DMS 273 (cell line): Measurements from ENCODE around the gene AIG1.
A peak's percentile ranks its signal among the peaks of the same experiment; 100 is the strongest.
"Not testable (repeated sequence)": the region's sequence is repeated elsewhere in the genome, so short reads cannot be mapped to it uniquely, and the experiment has no call there.

Source experiments
- DNase-seq: peaks from one replicate; lab custom pipeline; 2025; ENCODE audit not compliant: unreplicated experiment; lab: John Stamatoyannopoulos, UW

AIG1 gene

GRCh38 chr6:143160439-143161220, 99.9 kb downstream of the AIG1 start:
- peak; percentile 60 for DNase-seq

GRCh38 chr6:143163621-143164020, 102.9 kb downstream of the AIG1 start:
- DNase-seq: no peak

DNA sequence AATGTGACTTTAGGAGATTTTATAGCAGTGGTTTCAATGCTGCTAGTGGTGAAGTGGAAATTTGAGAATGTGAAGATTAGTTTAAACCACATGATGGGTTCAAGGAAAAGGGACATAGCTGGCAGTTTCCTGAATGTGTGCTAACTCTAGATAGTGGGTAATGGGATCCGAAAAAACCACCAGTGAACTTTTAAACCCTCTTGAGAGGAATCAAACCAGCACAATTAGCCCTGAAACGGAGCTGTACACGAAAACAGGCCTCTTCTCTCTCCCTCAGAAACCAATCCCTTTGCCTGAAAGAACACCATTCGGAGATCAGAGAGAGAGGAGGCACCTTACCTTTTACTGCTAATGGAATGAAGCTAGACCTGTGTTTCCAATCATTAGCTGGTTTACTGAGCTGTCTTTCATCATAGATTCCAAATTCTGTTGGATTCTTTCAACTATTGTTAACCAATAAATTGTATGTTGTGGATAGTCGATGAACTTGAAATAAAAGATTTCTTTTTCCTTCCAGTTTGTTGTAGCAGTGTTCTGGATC, 103.9 kb downstream of the AIG1 start:
- no peak for DNase-seq

DNA sequence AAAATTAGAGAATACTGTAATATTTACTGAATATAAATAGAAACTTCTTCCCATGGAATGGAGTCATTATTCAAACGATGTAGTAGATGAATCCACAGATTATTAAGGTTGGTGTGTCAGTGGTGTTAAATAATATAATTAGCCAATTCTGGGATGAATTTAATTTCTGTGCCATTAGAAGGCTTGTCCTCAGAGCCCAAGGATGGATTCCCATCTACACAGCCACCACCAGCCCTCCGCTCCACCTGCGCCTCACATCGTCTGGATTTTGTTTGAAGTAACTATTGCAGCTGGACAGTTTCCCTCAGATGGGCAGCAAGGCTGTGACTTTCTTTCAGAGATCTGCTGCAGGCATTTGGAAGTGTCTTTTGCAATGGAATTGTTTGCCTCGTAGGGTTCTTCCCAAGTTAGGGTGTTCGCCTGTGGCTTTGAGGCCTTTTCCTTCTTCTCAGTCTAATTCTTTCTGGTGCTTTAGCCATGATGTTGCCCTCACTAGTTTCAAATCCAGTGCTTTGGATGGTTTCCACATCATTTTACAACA, 104.7 kb downstream of the AIG1 start:
- DNase-seq: no peak

DNA sequence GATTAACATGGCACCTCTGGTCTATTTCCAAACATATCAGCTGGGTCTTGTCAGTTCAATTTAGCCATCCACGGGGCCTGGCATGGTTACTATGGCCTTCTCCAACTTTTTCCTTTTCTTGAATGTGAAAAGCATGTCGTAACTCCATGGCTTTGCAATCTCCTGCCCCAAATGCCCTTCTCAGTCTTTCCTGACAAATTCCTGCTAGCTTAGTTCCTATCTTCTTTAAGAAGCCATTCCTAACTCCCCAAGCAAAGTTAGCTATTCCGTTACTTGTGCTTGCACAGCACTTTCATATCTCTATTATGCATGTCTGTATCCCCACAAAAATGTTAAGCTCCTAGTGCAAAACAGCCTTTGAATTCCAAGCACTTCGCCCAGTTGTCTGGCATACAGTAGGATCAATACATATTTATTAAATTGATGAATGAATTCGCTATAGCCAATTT, 105.6 kb downstream of the AIG1 start:
- DNase-seq: no peak

GRCh38 chr6:143167224-143167623, 106.5 kb downstream of the AIG1 start:
- no peak for DNase-seq

GRCh38 chr6:143168396-143168816, 107.7 kb downstream of the AIG1 start:
- not testable (repeated sequence) for DNase-seq

DNA sequence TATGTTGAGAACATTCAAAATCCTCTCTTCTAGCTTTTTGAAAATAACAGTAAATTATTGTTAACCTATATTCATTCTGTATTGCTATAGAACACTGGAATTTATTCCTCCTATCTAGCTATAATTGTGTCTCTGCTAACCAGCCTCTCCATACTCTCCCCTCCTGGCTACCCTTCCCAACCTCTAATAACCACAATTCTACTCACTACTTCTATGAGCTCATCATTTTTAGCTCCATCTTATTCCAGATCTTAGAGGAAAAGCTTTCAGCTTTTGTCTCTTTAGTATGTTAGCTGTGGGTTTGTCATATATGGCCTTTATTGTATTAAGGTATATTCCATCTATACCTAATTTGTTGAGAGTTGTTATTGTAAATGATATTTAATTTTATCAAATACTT, 108.8 kb downstream of the AIG1 start:
- DNase-seq: no peak

DNA sequence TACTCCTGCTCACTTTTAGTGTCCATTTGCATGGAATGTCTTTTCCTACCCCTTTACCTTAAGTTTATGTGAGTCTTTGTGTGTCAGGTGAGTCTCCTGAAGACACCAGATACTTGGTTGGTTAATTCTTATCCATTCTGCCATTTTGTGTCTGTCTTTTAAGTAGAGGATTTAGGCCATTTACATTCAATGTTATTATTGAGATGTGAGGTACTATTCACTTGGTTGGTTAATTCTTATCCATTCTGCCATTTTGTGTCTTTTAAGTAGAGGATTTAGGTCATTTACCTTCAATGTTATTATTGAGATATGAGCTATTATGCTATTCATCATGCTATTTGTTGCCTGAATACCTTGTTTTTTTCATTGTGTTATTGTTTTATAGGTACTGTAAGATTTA, 113.8 kb downstream of the AIG1 start:
- DNase-seq: no peak

DNA sequence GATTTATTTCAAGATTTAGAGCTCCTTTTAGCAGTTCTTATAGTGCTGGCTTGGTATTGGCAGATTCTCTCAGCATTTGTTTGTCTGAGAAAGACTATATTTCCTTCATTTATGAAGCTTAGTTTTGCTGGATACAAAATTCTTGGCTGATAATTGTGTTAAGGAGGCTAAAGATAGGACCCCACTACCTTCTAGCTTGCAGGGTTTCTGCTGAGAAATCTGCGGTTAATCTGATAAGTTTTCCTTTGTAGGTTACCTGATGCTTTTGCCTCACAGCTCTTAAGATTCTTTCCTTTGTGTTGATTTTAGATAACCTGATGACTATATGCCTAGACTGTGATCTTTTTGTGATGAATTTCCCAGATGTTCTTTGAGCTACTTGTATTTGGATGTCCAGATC, 114.3 kb downstream of the AIG1 start:
- DNase-seq: no peak

DNA sequence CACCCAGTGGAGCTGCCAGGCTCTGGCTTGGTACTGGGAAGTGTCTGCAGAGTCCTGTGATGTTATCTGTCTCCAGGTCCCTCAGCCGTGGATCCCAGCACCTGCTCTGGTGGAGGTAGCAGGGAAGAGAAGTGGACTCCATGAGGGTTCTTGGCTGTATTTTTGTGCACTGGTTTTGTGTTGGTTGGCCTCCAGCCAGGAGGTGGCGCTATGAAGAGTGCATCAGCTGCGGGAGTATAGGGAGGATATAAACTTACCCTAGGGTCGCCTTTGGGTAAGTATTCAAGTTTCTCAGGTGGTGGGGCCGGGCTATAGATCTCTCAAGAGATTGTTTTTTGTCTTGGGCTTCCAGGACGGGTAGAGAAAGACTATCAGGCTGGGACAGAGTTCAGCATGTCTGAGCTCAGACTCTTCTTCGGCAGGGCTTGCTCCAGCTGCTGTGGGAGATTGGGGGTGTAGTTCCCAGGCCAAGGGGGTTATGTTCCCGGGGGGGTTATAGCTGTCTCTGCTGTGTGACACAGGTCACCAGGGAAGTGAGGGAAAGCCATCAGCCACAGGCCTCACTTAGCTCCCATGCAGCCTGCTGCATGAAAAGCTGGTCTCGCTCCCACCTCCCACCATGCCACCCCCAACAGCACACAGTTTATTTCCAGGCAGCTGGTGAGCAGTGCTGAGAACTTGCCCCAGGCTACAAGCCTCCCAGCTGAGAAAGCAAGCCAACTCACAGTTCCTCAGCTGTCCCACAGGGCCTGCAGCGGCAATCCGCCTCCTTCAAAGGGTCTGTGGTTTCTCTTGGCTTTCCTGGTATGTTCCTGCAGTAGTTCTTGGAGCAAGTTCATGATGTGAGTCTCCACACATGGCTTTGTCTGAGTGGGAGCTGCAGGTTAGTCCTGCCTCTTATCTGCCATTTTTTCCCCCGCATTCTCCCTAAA, 115.7 kb downstream of the AIG1 start:
- DNase-seq: no peak

GRCh38 chr6:143177706-143178105, 117.0 kb downstream of the AIG1 start:
- DNase-seq: no peak

DNA sequence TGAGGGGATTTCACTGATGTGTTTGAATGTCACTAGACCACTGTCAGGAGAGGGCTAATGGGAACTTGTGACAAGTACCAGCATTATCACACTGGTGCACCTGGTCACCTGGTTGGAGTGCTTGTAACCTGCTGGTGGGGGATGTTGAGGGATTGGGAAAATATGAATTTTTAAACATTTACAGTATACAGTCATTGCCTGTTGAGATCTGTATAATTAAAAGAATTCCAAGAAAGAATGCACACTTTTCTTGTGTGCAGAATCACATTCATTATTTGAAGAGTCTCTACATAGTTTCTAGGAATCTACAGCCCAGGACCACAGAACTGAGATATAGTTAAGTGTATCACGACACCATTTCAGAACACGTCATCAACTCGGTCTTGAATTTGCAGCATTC, 118.4 kb downstream of the AIG1 start:
- DNase-seq: no peak

DNA sequence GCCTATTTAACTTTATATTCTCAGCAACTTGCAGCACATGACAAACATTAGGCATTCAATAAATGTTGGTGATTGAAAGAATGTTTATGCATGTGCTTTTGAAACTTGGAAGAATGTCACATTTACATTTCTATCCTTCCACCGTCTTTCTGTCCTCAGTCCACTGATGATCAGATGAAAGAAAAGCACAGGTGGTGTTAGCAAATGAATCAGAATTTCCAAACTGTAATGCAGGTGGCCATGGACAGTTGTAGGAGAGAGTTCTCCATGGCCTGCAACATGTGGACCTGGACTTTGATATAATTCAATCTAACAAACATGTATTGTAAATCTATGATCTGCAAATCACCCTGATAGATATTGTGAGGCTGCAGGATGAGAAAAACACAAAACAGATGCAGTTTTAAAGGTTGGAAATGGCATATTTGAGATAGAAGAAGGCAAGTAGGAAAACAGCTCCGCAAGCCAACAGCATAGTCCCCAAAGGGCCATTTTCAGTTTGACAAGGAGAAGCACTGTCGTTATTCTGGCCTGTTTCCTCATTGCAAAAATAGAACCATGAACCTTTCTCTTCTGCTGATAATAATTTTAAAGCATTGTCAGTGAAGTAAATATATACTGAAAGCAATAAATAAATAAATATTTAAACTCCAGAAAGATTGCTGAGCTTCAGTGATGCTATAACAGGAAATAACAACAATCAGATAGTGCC, 119.4 kb downstream of the AIG1 start:
- DNase-seq: no peak

- DNase-seq: no peak
Observed at GRCh38 chr6:143180826-143181225, 120.1 kb downstream of the AIG1 start.

- no peak for DNase-seq
Observed at GRCh38 chr6:143183666-143184065, 123.0 kb downstream of the AIG1 start.

DNA sequence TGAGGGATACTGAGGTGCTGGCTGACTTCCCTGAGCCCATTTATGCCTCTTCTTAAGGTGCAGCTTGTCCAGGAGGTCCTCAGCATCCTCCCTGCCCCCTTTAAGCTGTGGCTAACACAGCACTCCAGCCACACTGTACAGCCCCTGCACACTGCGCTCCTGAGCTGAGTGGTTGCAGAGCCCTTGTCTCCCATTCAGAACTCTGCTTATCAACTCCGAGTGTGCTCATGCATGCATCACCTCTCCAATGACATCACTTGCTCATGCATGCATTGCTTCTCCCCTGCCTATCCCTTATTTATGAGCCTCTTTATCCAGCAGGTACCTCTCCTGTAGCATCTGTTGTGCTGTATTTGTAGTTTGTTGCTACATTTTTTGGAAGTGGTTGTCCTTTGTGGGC, 124.6 kb downstream of the AIG1 start:
- no peak for DNase-seq

DNA sequence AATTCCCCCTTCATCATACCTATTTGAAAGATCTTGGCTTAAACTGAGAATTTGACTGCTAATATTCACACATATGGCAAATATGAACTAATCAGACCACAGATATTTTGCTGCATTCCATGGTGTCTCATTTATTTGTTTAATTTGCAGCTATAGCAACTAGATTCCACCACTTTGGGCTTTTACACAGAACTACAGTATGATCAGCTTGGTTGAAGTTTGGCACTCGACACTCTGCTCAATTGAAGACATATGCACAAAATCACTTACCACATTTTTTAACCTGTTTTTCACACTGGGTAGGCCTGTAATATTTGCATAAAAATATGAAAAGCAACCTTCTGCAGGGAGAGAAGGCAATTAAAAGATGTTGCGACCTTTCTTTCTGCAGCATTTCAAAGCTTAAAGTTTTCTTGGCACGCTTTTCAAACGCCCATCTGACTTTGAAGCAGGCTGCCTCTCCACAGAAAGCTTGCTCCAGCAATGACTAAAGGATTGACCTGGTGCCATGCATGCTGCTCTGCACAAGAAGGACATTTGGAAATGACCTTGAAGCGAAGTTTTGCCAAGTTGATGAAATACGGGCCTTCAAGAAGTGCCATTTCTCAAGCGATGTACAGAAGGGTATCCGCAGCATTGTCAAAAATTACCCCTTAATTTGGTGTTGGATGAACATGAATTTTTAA, 126.7 kb downstream of the AIG1 start:
- DNase-seq: no peak

DNA sequence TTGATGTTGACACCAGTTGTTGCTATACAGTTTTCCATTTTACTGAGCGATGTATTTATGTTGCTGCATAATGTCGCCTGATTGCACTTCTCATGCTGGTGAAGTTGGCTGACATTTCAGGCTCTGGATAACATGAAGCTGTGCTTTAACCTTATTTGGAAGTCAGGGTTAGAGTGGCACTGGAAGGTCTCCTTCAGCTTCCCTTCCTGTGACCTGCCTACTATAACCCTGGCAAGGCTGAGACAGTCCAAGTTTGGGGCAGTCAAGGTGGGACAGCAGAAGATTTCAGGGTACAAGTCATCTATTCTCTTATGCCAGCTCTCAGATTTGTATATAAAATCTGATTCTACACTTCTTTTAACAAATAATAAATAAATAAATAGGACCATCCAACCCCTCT, 127.6 kb downstream of the AIG1 start:
- no peak for DNase-seq

DNA sequence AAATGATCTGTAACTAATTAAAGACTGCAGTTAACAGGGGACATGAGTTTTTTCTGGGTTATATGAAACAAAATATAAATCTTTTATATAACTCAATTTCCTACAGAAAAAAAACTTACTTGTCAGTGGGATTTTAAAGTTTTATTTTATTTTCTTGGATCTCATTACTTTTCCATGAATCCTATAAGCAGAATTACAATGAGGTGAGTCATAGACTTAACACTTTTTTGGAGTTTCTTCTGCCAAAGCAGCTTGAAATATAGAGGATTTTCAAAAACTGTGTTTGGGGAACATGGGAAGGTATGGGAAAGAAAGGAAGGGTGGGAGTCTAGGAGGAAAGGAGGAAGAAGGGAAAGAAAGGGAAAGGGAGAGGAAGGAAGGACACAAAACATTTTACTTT, 130.7 kb downstream of the AIG1 start:
- no peak for DNase-seq
